ENCODE data around the gene CFAP206. TPM values are rescaled to one million over a fixed set of nuclear protein-coding genes. Genes with fewer than 3 reads are reported as not detected.

CFAP206 gene, protein sequence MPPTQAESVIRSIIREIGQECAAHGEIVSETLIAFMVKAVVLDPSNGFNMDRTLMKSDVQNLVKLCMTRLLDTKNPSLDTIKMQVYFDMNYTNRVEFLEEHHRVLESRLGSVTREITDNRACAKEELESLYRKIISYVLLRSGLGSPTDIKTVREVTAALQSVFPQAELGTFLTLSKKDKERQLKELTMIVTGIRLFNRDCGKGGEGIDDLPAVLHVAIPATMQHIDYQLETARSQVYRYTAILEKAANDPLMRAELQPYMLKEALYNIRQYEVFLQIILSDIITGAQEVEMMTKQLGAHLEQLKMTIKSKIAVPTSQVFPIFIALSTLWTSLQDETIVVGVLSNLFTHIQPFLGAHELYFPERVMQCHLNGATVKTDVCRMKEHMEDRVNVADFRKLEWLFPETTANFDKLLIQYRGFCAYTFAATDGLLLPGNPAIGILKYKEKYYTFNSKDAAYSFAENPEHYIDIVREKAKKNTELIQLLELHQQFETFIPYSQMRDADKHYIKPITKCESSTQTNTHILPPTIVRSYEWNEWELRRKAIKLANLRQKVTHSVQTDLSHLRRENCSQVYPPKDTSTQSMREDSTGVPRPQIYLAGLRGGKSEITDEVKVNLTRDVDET
- total RNA-seq (2013; cell fraction: nucleolus; rRNA removed), result 0.40 TPM in 1 of 2 replicates, not detected in the other
- 0.05 and 0.11 TPM in 2 replicates for total RNA-seq (2014; rRNA removed)
- not detected in 2 replicates for total RNA-seq (2014; rRNA removed; fragmentation: Illumina TruSeq; extraction: Trizol)
- not detected in 2 replicates for total RNA-seq (2021)
- not detected for polyA plus RNA-seq (2011; ENCODE audit: low read depth)
- polyA plus RNA-seq (2011; rRNA removed), result 0.04 TPM in 1 of 2 replicates, not detected in the other
- not detected in 2 replicates for polyA plus RNA-seq (2011; cell fraction: cytosol; rRNA removed)
- not detected in 2 replicates for polyA plus RNA-seq (2011; cell fraction: nucleus; rRNA removed)
- polyA plus RNA-seq (2012), result not detected in 2 replicates
- polyA plus RNA-seq (2014; fragmentation: Illumina TruSeq; extraction: Trizol), result 0.06 TPM in 1 of 2 replicates, not detected in the other
- polyA plus RNA-seq (2014; fragmentation: Nextera tagmentation; extraction: Ambion mirVana), result not detected
- polyA plus RNA-seq (2014; rRNA removed), result not detected in 2 replicates
- polyA plus RNA-seq (2016; fragmentation: Nextera tagmentation; extraction: Ambion mirVana), result under 1 TPM in 1 of 2 experiments, not detected in 1; 0.24 TPM
- 0.29 TPM in 1 of 2 replicates, not detected in the other for polyA minus RNA-seq (2011; rRNA and poly(A)+ RNA removed)
- not detected in 2 replicates for polyA minus RNA-seq (2011; cell fraction: cytosol; rRNA and poly(A)+ RNA removed)
- not detected in 2 replicates for polyA minus RNA-seq (2011; cell fraction: nucleus; rRNA and poly(A)+ RNA removed)
- not detected for Bru-seq, nascent RNA
- BruChase-seq, experiment 1, labeled RNA remaining after a 6-hour chase, result percentile 36 among the genes with signal in this experiment
- percentile 44 among the genes with signal in this experiment for BruChase-seq, experiment 2, labeled RNA remaining after a 2-hour chase
- long read RNA-seq, experiment 1, result 0 reads
- long read RNA-seq, experiment 2, partial matches to known transcripts, result 0 of 1 reads
- long read RNA-seq, experiment 2, other reads (novel, unspliced or antisense), result 0 of 1 reads

DNA sequence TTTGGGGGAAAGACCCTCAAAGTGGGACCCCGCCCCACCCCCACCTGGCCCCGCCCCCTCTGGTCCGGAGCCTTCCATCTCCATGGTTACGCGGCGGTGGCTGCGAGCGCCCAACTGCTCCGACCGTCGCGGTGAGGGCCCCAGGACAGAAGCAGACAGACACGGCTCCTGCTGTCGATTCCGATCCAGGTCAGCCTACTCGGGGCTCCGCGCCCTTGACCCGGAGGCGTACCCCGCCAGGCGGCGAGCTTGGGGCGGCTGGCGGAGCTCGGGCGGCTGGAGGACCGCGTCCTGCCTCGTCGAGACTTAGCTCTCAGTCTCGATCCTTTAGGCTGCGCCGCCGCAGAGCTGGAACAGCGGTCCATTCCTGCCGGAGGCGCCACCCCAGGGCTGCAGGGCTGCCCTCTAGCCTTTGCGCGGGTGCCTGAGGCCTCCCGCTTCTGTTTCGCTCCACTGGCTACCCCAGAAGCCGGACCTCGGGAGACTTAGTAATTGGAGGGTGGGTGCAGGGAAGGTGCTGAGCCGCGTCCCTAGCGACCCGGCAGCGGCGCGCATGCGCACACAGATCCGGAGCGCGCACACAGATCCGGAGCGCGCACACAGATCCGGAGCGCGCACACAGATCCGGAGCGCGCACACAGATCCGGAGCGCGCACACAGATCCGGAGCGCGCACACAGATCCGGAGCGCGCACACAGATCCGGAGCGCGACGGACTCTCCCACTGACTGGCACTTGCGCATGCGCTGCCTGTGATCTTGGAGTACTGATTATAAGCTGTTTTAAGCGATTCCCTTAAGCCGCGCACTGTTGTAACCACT is at the start of gene CFAP206:
CFAP206 (plus strand) TSS at position 72 of the 820 bp plus-strand sequence. CDS start 1,868 bp downstream, outside the sequence.
- ChIA-PET SMC1A (ENCODE audit: uncharacterized antibody, unreplicated experiment) (interaction anchor here (0.6 to 1.5 kb wide), 5 partner anchors 15 to 1462 kb away, joined by 3 to 5 read pairs (median 3); no protein-coding TSS in a partner anchor), CTCF (interaction anchor here (0.6 to 2.2 kb wide), 3 partner anchors 14 to 1462 kb away, joined by 3 to 6 read pairs (median 3); no protein-coding TSS in a partner anchor), POLR2A (interaction anchor here (0.7 kb wide), 1 partner anchor 132 kb away, joined by 3 read pairs; no protein-coding TSS in a partner anchor), RAD21 (ENCODE audit: unreplicated experiment) (interaction anchor here (1.0 to 1.5 kb wide), 4 partner anchors 15 to 1463 kb away, joined by 3 to 7 read pairs (median 3); partner anchors contain the start of genes ORC3 and RARS2)
- H2AFZ ChIP-seq (ENCODE audit: control insufficient read depth, low read depth, low read length), result peak within 1 kb of the TSS; percentile 98
- H3K27me3 ChIP-seq (replicated peaks in 1 of 2; ENCODE audit: control insufficient read depth in 2 of 2, insufficient read depth in 2 of 2, low read length in 1 of 2), result no peaks in the 10 kb centered on the region; a peak in 1 of 4 replicates
- no peaks in the 10 kb centered on the region for H3K79me2 ChIP-seq (ENCODE audit: control insufficient read depth, insufficient read depth, low read length)
- intact Hi-C loops (cut with micrococcal nuclease; ENCODE audit: unreplicated experiment) (no loop called here), in situ Hi-C loops (cut with MboI) (no loop called here)
- H3K9ac ChIP-seq (ENCODE audit: control insufficient read depth, insufficient read depth, low read length), result peak within 1 kb of the TSS; percentile 50; the same call in 1 of the 2 replicates
- H3K9me3 ChIP-seq (replicated peaks; ENCODE audit: control insufficient read depth, insufficient read depth, low read length), result no peaks in the 10 kb centered on the region
- H3K4me1 ChIP-seq (ENCODE audit: control insufficient read depth, insufficient read depth, low read length), result no peaks in the 10 kb centered on the region
- no peaks in the 10 kb centered on the region for H4K20me1 ChIP-seq (ENCODE audit: control insufficient read depth, insufficient read depth)
- WGBS (ENCODE audit: insufficient coverage, insufficient replicate concordance, low lambda C conversion rate, missing lambda C conversion rate), result under 1% methylated on average over 81 of the region's 82 CpGs
- ATAC-seq (peak; percentile 93), FAIRE-seq (no peak), DNase-seq (ENCODE audit: low read depth, low spot score) (peak; percentile 40)
- H3K4me2 ChIP-seq (ENCODE audit: control insufficient read depth, insufficient read depth), result peak within 1 kb of the TSS; percentile 85
- no peaks in the 10 kb centered on the region for H3K36me3 ChIP-seq (ENCODE audit: control insufficient read depth in 2 of 2, insufficient read depth in 2 of 2, low read length in 1 of 2)
- peak within 1 kb of the TSS; percentile 79 for H3K4me3 ChIP-seq
- no peak within 1 kb of the TSS for H3K27ac ChIP-seq (ENCODE audit: control insufficient read depth, insufficient read depth)
- no TSS peak for BruUV-seq (replicated peaks)
- TF ChIP-seq GATAD2B (conservative IDR thresholded peaks at IDR 0.05; ENCODE audit: low read depth) (peak; percentile 82), YY1 (IDR thresholded peaks at IDR 0.05; ENCODE audit: low read depth, low read length) (0 out of 2 replicates have a peak, but pooled peaks have one; percentile 6), IKZF1 (conservative IDR thresholded peaks at IDR 0.05) (peak; percentile 80), TAF1 (IDR thresholded peaks at IDR 0.05; ENCODE audit: borderline replicate concordance, low read depth, low read length) (peak; percentile 16; the same call in 1 of the 2 replicates), LARP7 (IDR thresholded peaks at IDR 0.05) (peak; percentile 85; the same call in 1 of the 2 replicates), CHD2 (IDR thresholded peaks at IDR 0.05; ENCODE audit: borderline replicate concordance, low read depth, low read length) (0 out of 2 replicates have a peak, but pooled peaks have one; percentile 36), IKZF2 (IDR thresholded peaks at IDR 0.05) (0 out of 4 replicates have a peak, but pooled peaks of 1 of the 2 experiments have one; percentile 21), ZZZ3 (IDR thresholded peaks at IDR 0.05; ENCODE audit: control insufficient read depth, insufficient read length, low read depth) (no peak), SMARCA5 (IDR thresholded peaks at IDR 0.05) (peak; percentile 68; the same call in 1 of the 2 replicates), RUNX3 (IDR thresholded peaks at IDR 0.05; ENCODE audit: low read length) (peak; percentile 18; the same call in 1 of the 2 replicates), BMI1 (IDR thresholded peaks at IDR 0.05; ENCODE audit: borderline replicate concordance) (0 out of 2 replicates have a peak, but pooled peaks have one; percentile 62), NR2F1 (conservative IDR thresholded peaks at IDR 0.05) (peak; percentile 59)
- TF ChIP-seq, protein P1, sequence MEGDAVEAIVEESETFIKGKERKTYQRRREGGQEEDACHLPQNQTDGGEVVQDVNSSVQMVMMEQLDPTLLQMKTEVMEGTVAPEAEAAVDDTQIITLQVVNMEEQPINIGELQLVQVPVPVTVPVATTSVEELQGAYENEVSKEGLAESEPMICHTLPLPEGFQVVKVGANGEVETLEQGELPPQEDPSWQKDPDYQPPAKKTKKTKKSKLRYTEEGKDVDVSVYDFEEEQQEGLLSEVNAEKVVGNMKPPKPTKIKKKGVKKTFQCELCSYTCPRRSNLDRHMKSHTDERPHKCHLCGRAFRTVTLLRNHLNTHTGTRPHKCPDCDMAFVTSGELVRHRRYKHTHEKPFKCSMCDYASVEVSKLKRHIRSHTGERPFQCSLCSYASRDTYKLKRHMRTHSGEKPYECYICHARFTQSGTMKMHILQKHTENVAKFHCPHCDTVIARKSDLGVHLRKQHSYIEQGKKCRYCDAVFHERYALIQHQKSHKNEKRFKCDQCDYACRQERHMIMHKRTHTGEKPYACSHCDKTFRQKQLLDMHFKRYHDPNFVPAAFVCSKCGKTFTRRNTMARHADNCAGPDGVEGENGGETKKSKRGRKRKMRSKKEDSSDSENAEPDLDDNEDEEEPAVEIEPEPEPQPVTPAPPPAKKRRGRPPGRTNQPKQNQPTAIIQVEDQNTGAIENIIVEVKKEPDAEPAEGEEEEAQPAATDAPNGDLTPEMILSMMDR (IDR thresholded peaks at IDR 0.05 in 2 of 3, conservative IDR thresholded peaks at IDR 0.05 in 1 of 3; ENCODE audit: control insufficient read depth in 2 of 3, extremely low read depth in 1 of 3, insufficient read depth in 1 of 3, low read depth in 3 of 3, low read length in 3 of 3), result peak in 2 of 3 experiments; percentile 6 to 24; a peak in 1 of 6 replicates
- TF ChIP-seq, protein P2, sequence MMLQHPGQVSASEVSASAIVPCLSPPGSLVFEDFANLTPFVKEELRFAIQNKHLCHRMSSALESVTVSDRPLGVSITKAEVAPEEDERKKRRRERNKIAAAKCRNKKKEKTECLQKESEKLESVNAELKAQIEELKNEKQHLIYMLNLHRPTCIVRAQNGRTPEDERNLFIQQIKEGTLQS (IDR thresholded peaks at IDR 0.05; ENCODE audit: borderline replicate concordance, extremely low read depth, low read depth, low read length), result 0 out of 2 replicates have a peak, but pooled peaks have one; percentile 5
